IPS-15b (cell line): ENCODE results near the gene SACS.

Experiments
- H3K27me3 ChIP-seq: one replicate; pipeline ENCODE4 v1.6.1; 2013; ENCODE audit warnings: low read length; ENCODE audit not compliant: control insufficient read depth, insufficient read depth
- H3K36me3 ChIP-seq: one replicate; pipeline ENCODE4 v1.6.1; 2013; ENCODE audit warnings: low read length; ENCODE audit not compliant: control insufficient read depth, insufficient read depth
- H3K4me1 ChIP-seq: one replicate; pipeline ENCODE4 v1.6.1; 2013; ENCODE audit warnings: mild to moderate bottlenecking, low read length; ENCODE audit not compliant: control insufficient read depth, insufficient read depth
- H3K4me3 ChIP-seq: one replicate; pipeline ENCODE4 v1.5.1; 2013; ENCODE audit warnings: low read depth, low read length
- H3K9ac ChIP-seq: one replicate; pipeline ENCODE4 v1.6.1; 2013; ENCODE audit warnings: low read depth, mild to moderate bottlenecking, low read length
- H3K9me3 ChIP-seq: one replicate; pipeline ENCODE4 v1.6.1; 2013; ENCODE audit warnings: mild to moderate bottlenecking, low read length; ENCODE audit not compliant: control insufficient read depth, insufficient read depth

The SACS gene

GRCh38 chr13:23349161-23349897, 84.2 kb downstream of the SACS start:
- H3K4me3 ChIP-seq: no peak overlapping the region
- no peaks in the 10 kb centered on the region for H3K4me1 ChIP-seq
- H3K9ac ChIP-seq: no peak overlapping the region
- H3K27me3 ChIP-seq: no peaks in the 10 kb centered on the region
- no peaks in the 10 kb centered on the region for H3K9me3 ChIP-seq
- H3K36me3 ChIP-seq: no peaks in the 10 kb centered on the region

GRCh38 chr13:23348262-23349127, 85.0 kb downstream of the SACS start:
- Histone ChIP-seq H3K9ac (no peak overlapping the region), H3K27me3 (no peaks in the 10 kb centered on the region), H3K4me3 (no peak overlapping the region), H3K9me3 (no peaks in the 10 kb centered on the region), H3K36me3 (no peaks in the 10 kb centered on the region), H3K4me1 (no peaks in the 10 kb centered on the region)

GRCh38 chr13:23347601-23348000, 85.9 kb downstream of the SACS start:
- Histone ChIP-seq H3K4me3 (no peak overlapping the region), H3K4me1 (no peaks in the 10 kb centered on the region), H3K9ac (no peak overlapping the region), H3K27me3 (no peaks in the 10 kb centered on the region), H3K9me3 (no peaks in the 10 kb centered on the region), H3K36me3 (no peaks in the 10 kb centered on the region)

GRCh38 chr13:23344931-23345595, 88.4 kb downstream of the SACS start:
- Histone ChIP-seq H3K4me3 (no peak overlapping the region), H3K4me1 (no peaks in the 10 kb centered on the region), H3K9me3 (no peaks in the 10 kb centered on the region), H3K27me3 (no peaks in the 10 kb centered on the region), H3K9ac (no peak overlapping the region), H3K36me3 (peaks cover 3% of the 10 kb centered on the region)

GRCh38 chr13:23339225-23339624, 94.3 kb downstream of the SACS start:
- Histone ChIP-seq H3K9me3 (peaks cover 7% of the 10 kb centered on the region), H3K36me3 (peaks cover 6% of the 10 kb centered on the region), H3K4me3 (no peak overlapping the region), H3K27me3 (no peaks in the 10 kb centered on the region), H3K4me1 (no peaks in the 10 kb centered on the region), H3K9ac (no peak overlapping the region)

GRCh38 chr13:23330356-23330755, 103.1 kb downstream of the SACS start:
- H3K4me3 ChIP-seq: no peak overlapping the region
- no peaks in the 10 kb centered on the region for H3K36me3 ChIP-seq
- no peaks in the 10 kb centered on the region for H3K27me3 ChIP-seq
- no peaks in the 10 kb centered on the region for H3K4me1 ChIP-seq
- H3K9me3 ChIP-seq: no peaks in the 10 kb centered on the region
- no peak overlapping the region for H3K9ac ChIP-seq

- H3K27me3 ChIP-seq: no peaks in the 10 kb centered on the region
- H3K4me3 ChIP-seq: no peak overlapping the region
- no peaks in the 10 kb centered on the region for H3K36me3 ChIP-seq
- no peaks in the 10 kb centered on the region for H3K9me3 ChIP-seq
- peaks cover 4% of the 10 kb centered on the region for H3K4me1 ChIP-seq
- no peak overlapping the region for H3K9ac ChIP-seq
Observed at GRCh38 chr13:23325191-23325590, 108.3 kb downstream of the SACS start.

GRCh38 chr13:23323946-23324709, 109.4 kb downstream of the SACS start:
- no peaks in the 10 kb centered on the region for H3K27me3 ChIP-seq
- peaks cover 7% of the 10 kb centered on the region for H3K4me1 ChIP-seq
- H3K4me3 ChIP-seq: no peak overlapping the region
- H3K36me3 ChIP-seq: no peaks in the 10 kb centered on the region
- no peaks in the 10 kb centered on the region for H3K9me3 ChIP-seq
- H3K9ac ChIP-seq: no peak overlapping the region

GRCh38 chr13:23322353-23323336, 110.9 kb downstream of the SACS start:
- no peaks in the 10 kb centered on the region for H3K36me3 ChIP-seq
- peaks cover 7% of the 10 kb centered on the region for H3K4me1 ChIP-seq
- no peaks in the 10 kb centered on the region for H3K27me3 ChIP-seq
- H3K9ac ChIP-seq: no peak overlapping the region
- no peaks in the 10 kb centered on the region for H3K9me3 ChIP-seq
- H3K4me3 ChIP-seq: no peak overlapping the region

GRCh38 chr13:23321535-23322241, 111.8 kb downstream of the SACS start:
- Histone ChIP-seq H3K9me3 (no peaks in the 10 kb centered on the region), H3K36me3 (no peaks in the 10 kb centered on the region), H3K4me1 (peaks cover 7% of the 10 kb centered on the region), H3K27me3 (no peaks in the 10 kb centered on the region), H3K4me3 (no peak overlapping the region), H3K9ac (no peak overlapping the region)
